Measurements from ENCODE around the gene AGAP5. TPM values are rescaled to one million over a fixed set of nuclear protein-coding genes. Genes with fewer than 3 reads are reported as not detected.
"Not testable (repeated sequence)": the region's sequence is repeated elsewhere in the genome, so short reads cannot be mapped to it uniquely, and the experiment has no call there.

AGAP5 gene
- total RNA-seq (2021; fragmentation: NEBNext Ultra II Directional; extraction: Animal tissue kit (Norgen Biotek cat#: 25700)) (3.1 and 5.4 TPM in 2 replicates), polyA plus RNA-seq (2011; rRNA removed) (5.6 and 6.0 TPM in 2 replicates), polyA minus RNA-seq (2011; rRNA and poly(A)+ RNA removed) (3.4 and 3.5 TPM in 2 replicates)
- polyA plus RNA-seq (2011; cell fraction: cytosol; rRNA removed) = 6.6 TPM
- 17.7 TPM for polyA plus RNA-seq (2011; cell fraction: nucleus; rRNA removed)
- 5.2 to 6.8 TPM (median 6.0 TPM) in 4 replicates for polyA plus RNA-seq (2012, experiment 1 of 2)
- 0.16 TPM for polyA plus RNA-seq (2012, experiment 2 of 2)
- polyA plus RNA-seq (2013, experiment 1 of 2) = 3.0 TPM
- polyA plus RNA-seq (2013, experiment 2 of 2) = 2.9 TPM
- 0.44 TPM for polyA minus RNA-seq (2011; cell fraction: cytosol; rRNA and poly(A)+ RNA removed)
- polyA minus RNA-seq (2011; cell fraction: nucleus; rRNA and poly(A)+ RNA removed) = 6.7 TPM
- long read RNA-seq, experiment 1 = 0 reads
- long read RNA-seq, experiment 2 = 0 reads

- H2AFZ ChIP-seq (ENCODE audit: low read length); POLR2A ChIA-PET (ENCODE audit: partially characterized antibody); FAIRE-seq; H4K5ac ChIP-seq (ENCODE audit: insufficient read length, low read depth, low read length); DNase-seq (ENCODE audit: low read depth in 1 of 2, low spot score in 2 of 2); H3K36me3 ChIP-seq (ENCODE audit: control insufficient read depth in 2 of 4, insufficient read depth in 4 of 4, low read length in 3 of 4); H4K8ac ChIP-seq (ENCODE audit: extremely low read depth, insufficient read depth, low read length); H3K4me2 ChIP-seq (ENCODE audit: insufficient read depth in 1 of 2, low read depth in 2 of 2, low read length in 2 of 2); H3K27ac ChIP-seq (ENCODE audit: low read depth, low read length); H3K79me1 ChIP-seq (ENCODE audit: low read depth, low read length); H3K23me2 ChIP-seq (ENCODE audit: low read depth, low read length); H2BK120ac ChIP-seq (replicated peaks; ENCODE audit: low read depth, low read length); H2BK12ac ChIP-seq (ENCODE audit: low read depth, low read length); H3K9ac ChIP-seq (replicated peaks in 1 of 4; ENCODE audit: extremely low read depth in 1 of 4, low read depth in 3 of 4, low read length in 3 of 4); H3K9me3 ChIP-seq (ENCODE audit: insufficient read depth in 2 of 2, low read depth in 1 of 2, low read length in 1 of 2); H2BK5ac ChIP-seq (ENCODE audit: low read depth, low read length); H3K4me3 ChIP-seq (ENCODE audit: extremely low read depth in 1 of 4, insufficient read depth in 2 of 4, low read depth in 3 of 4, low read length in 4 of 4); H4K20me1 ChIP-seq (replicated peaks in 1 of 2; ENCODE audit: control insufficient read depth in 1 of 2, insufficient read depth in 2 of 2, low read length in 2 of 2); H3K56ac ChIP-seq (replicated peaks; ENCODE audit: insufficient read length, low read depth, low read length); H3K4me1 ChIP-seq (replicated peaks in 1 of 4; ENCODE audit: control insufficient read depth in 3 of 4, insufficient read depth in 4 of 4, low read length in 3 of 4); H3K14ac ChIP-seq (ENCODE audit: insufficient read length); H3K79me2 ChIP-seq (ENCODE audit: control insufficient read depth in 1 of 2, insufficient read depth in 2 of 2, low read length in 2 of 2); H3K27me3 ChIP-seq (replicated peaks in 1 of 4; ENCODE audit: control insufficient read depth in 3 of 4, extremely low read depth in 1 of 4, insufficient read depth in 3 of 4, low read length in 3 of 4); H2BK15ac ChIP-seq (ENCODE audit: low read length); H3K23ac ChIP-seq (ENCODE audit: insufficient read length); H2BK20ac ChIP-seq (ENCODE audit: low read length); H4K91ac ChIP-seq (replicated peaks; ENCODE audit: insufficient read length, low read length); H3K18ac ChIP-seq (ENCODE audit: extremely low read depth, low read length); H3K4ac ChIP-seq (replicated peaks; ENCODE audit: insufficient read length, low read depth, low read length); H2AK5ac ChIP-seq (ENCODE audit: low read depth, low read length): not testable (repeated sequence)
- CTCF ChIA-PET (ENCODE audit: partially characterized antibody) = interaction anchor here (0.7 kb wide), 1 partner anchor 43 kb away, joined by 3 read pairs; no protein-coding TSS in a partner anchor
- WGBS, 2 experiments (ENCODE audit: extremely low coverage in 1 of 2, insufficient coverage in 1 of 2, insufficient read length in 1 of 2, insufficient replicate concordance in 2 of 2, low coverage in 1 of 2, low lambda C conversion rate in 2 of 2, missing lambda C conversion rate in 1 of 2) = 93% methylated on average over 13 of the region's 16 CpGs; no CpG with 5 or more reads in 1 of the 2 experiments
Observed at GRCh38 chr10:73697675-73698159, at the start of gene AGAP5. TSS of gene AGAP5 (minus strand) at chr10:73698109. CDS start at chr10:73697755, 354 bp downstream.
